Transverse colon (tissue), 4 donors: Measurements from ENCODE around the gene ITGBL1. TPM values are rescaled to one million over a fixed set of nuclear protein-coding genes. Genes with fewer than 3 reads are reported as not detected.

ENCODE experiments used
- DNase-seq: peaks from one replicate; pipeline ENCODE4 v3.0.0-alpha.2; 2019
- H3K27ac ChIP-seq, 4 donors: fragments of 200-600 bp; sonication (generic); 2 replicates each; pipeline ENCODE4 v1.5.1; 2016 to 2018; ENCODE audit warnings: inconsistent platforms in 4 of 4
- H3K27me3 ChIP-seq: fragments of 200-600 bp; sonication (generic); 2 replicates; pipeline ENCODE4 v1.5.1; 2017; ENCODE audit warnings: inconsistent platforms
- H3K36me3 ChIP-seq, 4 donors: fragments of 200-600 bp; sonication (generic); 2 replicates each; pipeline ENCODE4 v1.5.1; 2017 to 2019; ENCODE audit warnings: inconsistent platforms in 4 of 4
- H3K4me1 ChIP-seq, 4 donors: fragments of 200-600 bp; sonication (generic); 2 replicates each; pipeline ENCODE4 v1.5.1; 2017 to 2020; ENCODE audit warnings: inconsistent platforms in 4 of 4
- H3K4me3 ChIP-seq, 4 donors: fragments of 200-600 bp; sonication (generic); 1 replicate in 1 of 4; 2 replicates in 3 of 4; pipeline versions ENCODE4 v1.5.1 to v1.6.1; 2017 to 2019; ENCODE audit warnings: inconsistent platforms in 4 of 4
- H3K9me3 ChIP-seq, 2 donors: fragments of 200-600 bp; sonication (generic); 2 replicates each; pipeline ENCODE4 v1.5.1; 2017 to 2019; ENCODE audit warnings: inconsistent platforms in 2 of 2
- CTCF ChIP-seq, 5 experiments: fragments of 200-600 bp in 3 of 5; fragments of 450-650 bp in 2 of 5; sonication (generic) in 3 of 5; IDR thresholded peaks; 1 replicate in 2 of 5; 2 replicates in 3 of 5; pipeline ENCODE4 v1.5.1; 2016 to 2017; ENCODE audit warnings: antibody characterized with exemption in 5 of 5, inconsistent platforms in 3 of 5, mild to moderate bottlenecking in 2 of 5, moderate library complexity in 1 of 5
- EP300 ChIP-seq: sonication (generic); formaldehyde crosslinking; IDR thresholded peaks from one replicate; pipeline ENCODE4 v1.6.1; 2017; ENCODE audit warnings: antibody characterized with exemption, low read depth
- POLR2A ChIP-seq: fragments of 450-650 bp; IDR thresholded peaks from one replicate; pipeline ENCODE4 v1.6.1; 2016; ENCODE audit warnings: antibody characterized with exemption, mild to moderate bottlenecking, moderate library complexity
- POLR2AphosphoS5 ChIP-seq, 3 donors: sonication (generic); formaldehyde crosslinking; IDR thresholded peaks; one replicate each; pipeline ENCODE4 v1.6.1; 2016; ENCODE audit warnings: antibody characterized with exemption in 3 of 3
- WGBS, 2 donors: methylation state at CpG; one replicate each; pipeline ENCODE4 v1.1.5; 2018; ENCODE audit warnings: low coverage in 1 of 2; 5-methylcytosine and 5-hydroxymethylcytosine counted together
- in situ Hi-C, 4 donors: fragments of 200-750 bp; cut with MboI; loops; one replicate each; pipeline versions ENCODE4 v1.15.0 to v1.15.1; 2017; ENCODE audit warnings: low sequenced_read_pairs in 3 of 4, low pct_ligation_motif_present in 1 of 4, low pct_unique_long_range_greater_than_20kb in 1 of 4
- intact Hi-C: fragments of 100-400 bp; cut with DNase I; formaldehyde crosslinking; loops from one replicate; pipeline ENCODE4 v1.15.1; 2023; ENCODE audit warnings: low total_unique reads
- total RNA-seq, 4 donors: library from RNA; depleted of rRNA; stranded (reverse); fragments of >200 nt; gene quantifications; one replicate each; pipeline ENCODE4 v1.1.0, GENCODE V29; 2016

The ITGBL1 gene
- total RNA-seq, 4 donors from 2014 or later: 0.48 to 0.80 (median 0.68) TPM; not detected in 1

GRCh38 chr13:101749584-101749983 is 297.1 kb downstream of the ITGBL1 start:
- H3K27ac ChIP-seq: no peak overlapping the region
- no peaks in the 10 kb centered on the region for H3K27me3 ChIP-seq

GRCh38 chr13:101751488-101751887 is 299.0 kb downstream of the ITGBL1 start:
- 5 to 14% methylated on average over 2 to 3 of the region's 3 CpGs for WGBS, 2 donors
- in situ Hi-C loops: loop anchor here in 1 of 4 donors (25.0 kb wide), 1 partner anchor 239 kb away; no protein-coding TSS in a partner anchor

More at GRCh38 chr13:101749584-101749983, 297.1 kb downstream of the ITGBL1 start:
- no peak overlapping the region for H3K4me3 ChIP-seq
- H3K36me3 ChIP-seq: no peaks in the 10 kb centered on the region
- in situ Hi-C loops (no loop called here), intact Hi-C loops (no loop called here)
- no peaks in the 10 kb centered on the region for H3K4me1 ChIP-seq
- DNase-seq: no peak
- no peaks in the 10 kb centered on the region for H3K9me3 ChIP-seq
- TF ChIP-seq EP300: no peak
- 76 to 81% methylated on average over 1 of the region's 1 CpG for WGBS, 2 donors

GRCh38 chr13:101752432-101752831 is 300.0 kb downstream of the ITGBL1 start:
- intact Hi-C loops (no loop called here), in situ Hi-C loops (loop anchor here in 1 of 4 donors (25.0 kb wide), 1 partner anchor 240 kb away; no protein-coding TSS in a partner anchor)
- 76 to 87% methylated on average over 3 of the region's 3 CpGs for WGBS, 2 donors

More at GRCh38 chr13:101751488-101751887, 299.0 kb downstream of the ITGBL1 start:
- DNase-seq: no peak
- Histone ChIP-seq H3K4me3 (no peak overlapping the region), H3K27me3 (no peaks in the 10 kb centered on the region), H3K9me3 (no peaks in the 10 kb centered on the region), H3K4me1 (no peaks in the 10 kb centered on the region), H3K27ac (no peak overlapping the region), H3K36me3 (no peaks in the 10 kb centered on the region)
- TF ChIP-seq EP300 (no peak), POLR2AphosphoS5 (IDR thresholded peaks at IDR 0.05) (no peak), CTCF (IDR thresholded peaks at IDR 0.05) (no peak), POLR2A (no peak)
- intact Hi-C loops: no loop called here

GRCh38 chr13:101755228-101755887 is 302.9 kb downstream of the ITGBL1 start:
- Histone ChIP-seq H3K27me3 (no peaks in the 10 kb centered on the region), H3K4me1 (no peaks in the 10 kb centered on the region), H3K36me3 (no peaks in the 10 kb centered on the region), H3K9me3 (no peaks in the 10 kb centered on the region), H3K27ac (no peak overlapping the region), H3K4me3 (no peak overlapping the region)
- no peak for TF ChIP-seq EP300
- TF ChIP-seq POLR2A: no peak
- TF ChIP-seq CTCF (IDR thresholded peaks at IDR 0.05): no peak
- TF ChIP-seq POLR2AphosphoS5 (IDR thresholded peaks at IDR 0.05): no peak
- no peak for DNase-seq
- intact Hi-C loops: no loop called here
- WGBS, 2 donors: 79% methylated on average over 6 of the region's 6 CpGs
- in situ Hi-C loops: loop anchor here in 3 of 4 donors (5.0 to 25.0 kb wide), 3 partner anchors 233 to 253 kb away; no protein-coding TSS in a partner anchor

More at GRCh38 chr13:101752432-101752831, 300.0 kb downstream of the ITGBL1 start:
- no peaks in the 10 kb centered on the region for H3K27me3 ChIP-seq
- no peaks in the 10 kb centered on the region for H3K36me3 ChIP-seq
- no peak for TF ChIP-seq EP300
- TF ChIP-seq POLR2A: no peak
- TF ChIP-seq POLR2AphosphoS5 (IDR thresholded peaks at IDR 0.05): no peak
- no peak for TF ChIP-seq CTCF (IDR thresholded peaks at IDR 0.05)
- no peak overlapping the region for H3K4me3 ChIP-seq
- DNase-seq: no peak
- no peaks in the 10 kb centered on the region for H3K4me1 ChIP-seq
- no peak overlapping the region for H3K27ac ChIP-seq
- no peaks in the 10 kb centered on the region for H3K9me3 ChIP-seq
